Right lobe of liver (tissue), 6 donors: ENCODE data around the gene DLL1. TPM values are rescaled to one million over a fixed set of nuclear protein-coding genes. Genes with fewer than 3 reads are reported as not detected.
A peak's percentile ranks its signal among the peaks of the same experiment; 100 is the strongest.

Experiments
- ATAC-seq, 4 donors: fragments of 200-7000 bp; cut with Tn5 transposase; one replicate each; pipeline ENCODE4 v1.9.1; 2020; ENCODE audit warnings: mild to moderate bottlenecking in 4 of 4, moderate library complexity in 4 of 4
- DNase-seq, 3 donors: peaks; one replicate each; pipeline ENCODE4 v3.0.0-alpha.2; 2020
- H3K27ac ChIP-seq, 3 donors: fragments of 200-600 bp; one replicate each; pipeline ENCODE4 v1.8.0; 2022
- H3K27me3 ChIP-seq, 2 donors: fragments of 200-600 bp; one replicate each; pipeline ENCODE4 v1.8.0; 2022
- H3K36me3 ChIP-seq, 4 donors: fragments of 200-600 bp; sonication (generic) in 1 of 4; one replicate each; pipeline versions ENCODE4 v1.5.1 to v1.8.0; 2017 to 2022; ENCODE audit warnings: control low read depth in 1 of 4
- H3K4me1 ChIP-seq, 4 donors: fragments of 200-600 bp; sonication (generic) in 1 of 4; one replicate each; pipeline versions ENCODE4 v1.5.1 to v1.8.0; 2017 to 2022; ENCODE audit warnings: control low read depth in 1 of 4
- H3K4me3 ChIP-seq, 3 donors: fragments of 200-600 bp; one replicate each; pipeline ENCODE4 v1.8.0; 2022
- H3K9me3 ChIP-seq, 4 donors: fragments of 200-600 bp; sonication (generic) in 1 of 4; one replicate each; pipeline versions ENCODE4 v1.5.1 to v1.8.0; 2017 to 2022; ENCODE audit warnings: control low read depth in 1 of 4
- POLR2A ChIP-seq: fragments of 450-650 bp; IDR thresholded peaks from one replicate; pipeline ENCODE4 v1.6.1; 2017; ENCODE audit warnings: antibody characterized with exemption, mild to moderate bottlenecking
- WGBS: methylation state at CpG from one replicate; pipeline ENCODE4 v1.1.6; 2018; ENCODE audit warnings: low coverage, low lambda C conversion rate; ENCODE audit not compliant: insufficient coverage; ENCODE audit errors: missing lambda C conversion rate; 5-methylcytosine and 5-hydroxymethylcytosine counted together
- intact Hi-C, 2 donors: fragments of 100-400 bp; cut with DNase I; formaldehyde crosslinking; loops; one replicate each; pipeline versions ENCODE4 v1.11.2 to v1.14.1; 2022
- total RNA-seq, 6 experiments: library from RNA; depleted of rRNA in 2 of 6; stranded (reverse); fragments of >200 nt in 2 of 6; fragmentation: NEBNext Ultra II Directional in 3 of 6; extraction: Animal tissue kit (Norgen Biotek cat#: 25700) in 3 of 6; gene quantifications; one replicate each; pipeline versions ENCODE4 v1.1.0 to v1.2.4, GENCODE V29; 2016 to 2023
- TF ChIP-seq, protein P1 (sequence below), 4 donors: fragments of 200-600 bp in 3 of 4; fragments of 450-650 bp in 1 of 4; IDR thresholded peaks; one replicate each; pipeline versions ENCODE4 v1.5.1 to v1.8.0; 2016 to 2022; ENCODE audit warnings: antibody characterized with exemption in 4 of 4, mild to moderate bottlenecking in 2 of 4
- donor health status: DM: no; HTN: yes; CAD: no.
- donor health status: DM: no; HTN: no; CAD: no.
- donor health status: DM: no; HTN: no; CAD: no.
- donor health status: DM: no; HTN: yes; CAD: no.
- donor health status: DM: no; HTN: yes; CAD: no.

Gene DLL1
- total RNA-seq, 6 experiments from 2014 or later: 2.0 to 9.6 (median 3.4) TPM

DNA sequence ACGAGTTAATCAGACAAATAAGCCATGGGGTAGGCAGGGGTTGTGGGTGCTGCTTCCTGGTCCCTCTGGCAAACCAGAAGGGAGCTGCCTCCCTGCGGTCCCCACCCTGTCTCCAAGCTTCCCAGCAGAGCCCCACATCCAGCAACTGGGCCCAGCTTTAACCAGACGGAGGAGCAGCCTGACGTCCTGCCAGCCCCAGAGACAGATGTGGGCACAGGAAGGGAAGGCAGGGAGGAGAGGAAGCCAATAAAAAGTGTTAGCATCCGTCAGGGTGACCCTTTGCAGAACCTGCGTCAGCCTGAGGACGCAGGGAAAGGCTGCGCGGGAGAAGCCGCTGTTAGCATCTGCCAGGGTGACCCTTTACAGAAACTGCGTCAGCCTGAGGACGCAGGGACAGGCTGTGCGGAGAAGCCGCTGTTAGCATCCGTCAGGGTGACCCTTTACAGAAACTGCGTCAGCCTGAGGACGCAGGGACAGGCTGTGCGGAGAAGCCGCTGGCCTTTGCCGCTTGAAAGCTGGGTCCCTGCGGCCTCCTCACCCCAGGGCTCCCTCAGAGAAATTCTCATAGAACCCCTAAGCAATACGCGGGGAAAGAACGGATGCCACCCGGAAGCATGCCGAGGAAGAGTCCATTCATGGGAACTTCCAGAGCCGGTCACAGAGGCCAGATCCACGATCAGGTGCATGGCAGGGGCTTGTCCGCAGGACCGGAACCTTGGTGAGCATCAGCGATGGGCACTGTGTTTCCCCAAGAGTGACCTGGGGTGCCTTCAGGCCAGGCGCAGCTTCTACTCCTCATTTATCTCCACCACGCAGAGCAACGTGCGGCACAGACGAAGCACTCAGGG is 15.9 kb downstream of the DLL1 start:
- H3K4me3 ChIP-seq: no peak overlapping the region
- no peaks in the 10 kb centered on the region for H3K27me3 ChIP-seq
- intact Hi-C loops: no loop called here
- peak in 1 of 4 donors; percentile 10 for ATAC-seq
- no peak overlapping the region for H3K27ac ChIP-seq
- H3K9me3 ChIP-seq: no peaks in the 10 kb centered on the region
- TF ChIP-seq POLR2A: no peak
- TF ChIP-seq, protein P1, sequence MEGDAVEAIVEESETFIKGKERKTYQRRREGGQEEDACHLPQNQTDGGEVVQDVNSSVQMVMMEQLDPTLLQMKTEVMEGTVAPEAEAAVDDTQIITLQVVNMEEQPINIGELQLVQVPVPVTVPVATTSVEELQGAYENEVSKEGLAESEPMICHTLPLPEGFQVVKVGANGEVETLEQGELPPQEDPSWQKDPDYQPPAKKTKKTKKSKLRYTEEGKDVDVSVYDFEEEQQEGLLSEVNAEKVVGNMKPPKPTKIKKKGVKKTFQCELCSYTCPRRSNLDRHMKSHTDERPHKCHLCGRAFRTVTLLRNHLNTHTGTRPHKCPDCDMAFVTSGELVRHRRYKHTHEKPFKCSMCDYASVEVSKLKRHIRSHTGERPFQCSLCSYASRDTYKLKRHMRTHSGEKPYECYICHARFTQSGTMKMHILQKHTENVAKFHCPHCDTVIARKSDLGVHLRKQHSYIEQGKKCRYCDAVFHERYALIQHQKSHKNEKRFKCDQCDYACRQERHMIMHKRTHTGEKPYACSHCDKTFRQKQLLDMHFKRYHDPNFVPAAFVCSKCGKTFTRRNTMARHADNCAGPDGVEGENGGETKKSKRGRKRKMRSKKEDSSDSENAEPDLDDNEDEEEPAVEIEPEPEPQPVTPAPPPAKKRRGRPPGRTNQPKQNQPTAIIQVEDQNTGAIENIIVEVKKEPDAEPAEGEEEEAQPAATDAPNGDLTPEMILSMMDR (IDR thresholded peaks at IDR 0.05): no peak
- WGBS: 79% methylated on average over 9 of the region's 36 CpGs
- DNase-seq: peak in 1 of 3 donors; percentile 45
- H3K36me3 ChIP-seq: no peaks in the 10 kb centered on the region
- peaks cover 0 to 20% (median 2%) of the 10 kb centered on the region in 4 donors for H3K4me1 ChIP-seq

DNA sequence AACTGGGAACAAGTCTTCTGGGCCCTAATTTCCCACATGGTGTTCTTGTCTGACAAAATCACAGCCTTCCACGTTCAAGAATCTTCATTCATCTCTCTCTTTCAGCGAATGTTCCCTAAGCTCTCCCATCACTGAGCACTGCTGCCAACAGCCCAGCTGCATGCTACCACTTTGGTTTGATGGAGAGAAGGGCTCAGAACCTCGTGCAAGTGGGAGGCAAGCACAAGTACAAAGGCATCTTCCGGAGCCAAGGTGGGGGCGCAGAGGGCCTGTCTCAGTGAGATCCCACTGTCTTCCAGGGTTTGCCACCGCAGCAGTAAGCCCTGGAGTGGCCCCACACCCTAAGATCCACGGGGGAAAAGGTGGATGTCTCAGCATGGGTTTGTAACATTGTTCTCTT is 17.2 kb downstream of the DLL1 start:
- ATAC-seq (no peak), DNase-seq (peak in 1 of 3 donors; percentile 31)
- Histone ChIP-seq H3K9me3 (no peaks in the 10 kb centered on the region), H3K36me3 (no peaks in the 10 kb centered on the region), H3K4me3 (no peak overlapping the region), H3K4me1 (peaks cover 0 to 11% (median 2%) of the 10 kb centered on the region in 4 donors), H3K27ac (no peak overlapping the region), H3K27me3 (no peaks in the 10 kb centered on the region)
- TF ChIP-seq POLR2A: no peak
- TF ChIP-seq, protein P1 (IDR thresholded peaks at IDR 0.05): no peak
- WGBS: 84% methylated on average over 4 of the region's 7 CpGs
- intact Hi-C loops: no loop called here

DNA sequence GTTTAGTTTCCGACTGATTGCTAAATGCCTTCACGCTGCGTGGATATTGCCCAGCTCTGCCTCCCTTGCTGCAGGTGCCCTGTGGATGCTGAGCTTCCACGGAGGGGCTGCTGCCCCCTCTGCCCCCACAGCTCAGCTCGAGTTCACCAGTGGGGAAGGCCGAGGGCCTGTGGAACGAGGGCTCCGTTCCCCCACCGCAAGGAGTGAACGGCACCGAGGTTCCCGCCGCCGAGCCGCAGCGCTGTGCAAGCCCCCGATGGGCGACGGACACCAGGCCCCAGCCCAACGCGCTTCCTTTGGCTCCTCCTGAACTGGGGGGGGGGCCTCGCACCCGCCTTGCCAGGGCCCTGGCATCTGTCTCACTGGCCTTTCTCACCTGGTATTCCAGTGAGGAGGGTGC is 17.7 kb downstream of the DLL1 start:
- DNase-seq: peak in 1 of 3 donors; percentile 29
- H3K4me1 ChIP-seq: peaks cover 0 to 11% (median 2%) of the 10 kb centered on the region in 4 donors

DNA sequence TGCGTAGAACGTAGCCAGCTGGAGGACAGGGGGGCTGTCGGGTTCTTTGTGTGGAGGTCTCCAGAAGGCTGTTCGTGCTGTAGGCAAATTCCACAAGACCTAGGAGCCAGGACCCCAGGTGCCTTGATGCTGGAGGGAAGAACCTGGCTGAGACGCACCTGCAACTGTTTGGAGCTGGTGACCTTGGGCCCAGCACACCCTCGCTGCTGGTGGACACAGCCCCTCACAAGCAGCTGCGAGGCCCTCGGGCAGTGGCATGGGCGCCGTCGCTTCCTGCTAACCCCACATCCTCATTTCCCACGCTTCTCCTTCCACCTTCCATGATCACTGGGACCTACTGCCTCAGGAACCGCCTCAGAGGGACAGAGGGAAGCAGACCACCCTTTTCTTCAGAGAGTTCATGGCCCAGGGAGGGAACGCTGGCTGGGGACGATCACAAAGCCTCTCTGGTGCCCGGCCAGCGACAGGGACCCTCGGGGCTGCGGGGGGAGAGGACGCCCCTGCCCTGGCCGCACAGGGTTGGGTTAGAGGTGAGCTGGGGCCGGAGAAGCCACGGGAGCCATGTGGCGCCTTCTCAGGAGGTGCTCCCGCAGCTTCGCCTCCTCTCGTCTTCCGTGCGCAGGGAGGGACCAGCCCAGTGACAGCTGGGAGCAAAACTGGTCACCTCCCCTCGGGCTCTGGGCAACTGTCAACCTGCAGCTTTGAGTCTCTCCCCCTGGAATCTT is 18.4 kb downstream of the DLL1 start:
- H3K4me3 ChIP-seq: no peak overlapping the region
- intact Hi-C loops: no loop called here
- TF ChIP-seq, protein P1 (IDR thresholded peaks at IDR 0.05): no peak
- TF ChIP-seq POLR2A: no peak
- peaks cover 0 to 11% (median 2%) of the 10 kb centered on the region in 4 donors for H3K4me1 ChIP-seq
- 100% methylated on average over 1 of the region's 30 CpGs for WGBS
- no peak overlapping the region for H3K27ac ChIP-seq
- H3K27me3 ChIP-seq: no peaks in the 10 kb centered on the region
- no peaks in the 10 kb centered on the region for H3K36me3 ChIP-seq
- DNase-seq (peak in 1 of 3 donors; percentile 49), ATAC-seq (no peak)
- H3K9me3 ChIP-seq: no peaks in the 10 kb centered on the region

More for the DNA sequence above, 17.7 kb downstream of the DLL1 start:
- ATAC-seq: no peak
- H3K36me3 ChIP-seq: no peaks in the 10 kb centered on the region
- TF ChIP-seq POLR2A: no peak
- TF ChIP-seq, protein P1 (IDR thresholded peaks at IDR 0.05): no peak
- no peaks in the 10 kb centered on the region for H3K27me3 ChIP-seq
- no peak overlapping the region for H3K27ac ChIP-seq
- intact Hi-C loops: no loop called here
- 96% methylated on average over 17 of the region's 23 CpGs for WGBS
- H3K4me3 ChIP-seq: no peak overlapping the region
- H3K9me3 ChIP-seq: no peaks in the 10 kb centered on the region
